ENCODE measurements around the gene LILRA1.
"Not testable (repeated sequence)": the region's sequence is repeated elsewhere in the genome, so short reads cannot be mapped to it uniquely, and the experiment has no call there.

LILRA1 gene

GRCh38 chr19:54577334-54577733 lies 16.1 kb upstream of the LILRA1 start:
- DNase-seq (ENCODE audit: low read depth): no peak

GRCh38 chr19:54578268-54578667 lies 15.2 kb upstream of the LILRA1 start:
- DNase-seq (ENCODE audit: low read depth): not testable (repeated sequence)

GRCh38 chr19:54586397-54586796 lies 7.0 kb upstream of the LILRA1 start:
- DNase-seq (ENCODE audit: low read depth): no peak

GRCh38 chr19:54587026-54587425 lies 6.4 kb upstream of the LILRA1 start:
- no peak for DNase-seq (ENCODE audit: low read depth)

GRCh38 chr19:54593931-54594626 lies 647 bp downstream of the LILRA1 start:
- DNase-seq (ENCODE audit: low read depth): not testable (repeated sequence)

- DNase-seq (ENCODE audit: low read depth): no peak
Measured at GRCh38 chr19:54594737-54595136, 1.3 kb downstream of the LILRA1 start.

- DNase-seq (ENCODE audit: low read depth): not testable (repeated sequence)
Measured at GRCh38 chr19:54595680-54596436, 2.4 kb downstream of the LILRA1 start.

- DNase-seq (ENCODE audit: low read depth): no peak
Measured at GRCh38 chr19:54600212-54600611, 6.8 kb downstream of the LILRA1 start.

- DNase-seq (ENCODE audit: low read depth): no peak
Measured at GRCh38 chr19:54606230-54606629, 12.8 kb downstream of the LILRA1 start.

- no peak for DNase-seq (ENCODE audit: low read depth)
Measured at GRCh38 chr19:54606891-54607784, 13.7 kb downstream of the LILRA1 start.

- DNase-seq (ENCODE audit: low read depth): no peak
Measured at GRCh38 chr19:54607785-54608150, 14.3 kb downstream of the LILRA1 start.

GRCh38 chr19:54608205-54608604 lies 14.8 kb downstream of the LILRA1 start:
- no peak for DNase-seq (ENCODE audit: low read depth)

- DNase-seq (ENCODE audit: low read depth): no peak
Measured at GRCh38 chr19:54608792-54609191, 15.4 kb downstream of the LILRA1 start.

GRCh38 chr19:54609356-54609791 lies 15.9 kb downstream of the LILRA1 start:
- DNase-seq (ENCODE audit: low read depth): no peak

- no peak for DNase-seq (ENCODE audit: low read depth)
Measured at GRCh38 chr19:54612428-54612827, 19.0 kb downstream of the LILRA1 start.

- no peak for DNase-seq (ENCODE audit: low read depth)
Measured at GRCh38 chr19:54614726-54615125, 21.3 kb downstream of the LILRA1 start.

- no peak for DNase-seq (ENCODE audit: low read depth)
Measured at GRCh38 chr19:54616057-54616456, 22.6 kb downstream of the LILRA1 start.

- no peak for DNase-seq (ENCODE audit: low read depth)
Measured at GRCh38 chr19:54616821-54617560, 23.6 kb downstream of the LILRA1 start.

GRCh38 chr19:54620464-54620863 lies 27.0 kb downstream of the LILRA1 start:
- DNase-seq (ENCODE audit: low read depth): no peak

- DNase-seq (ENCODE audit: low read depth): no peak
Measured at GRCh38 chr19:54622431-54622830, 29.0 kb downstream of the LILRA1 start.

GRCh38 chr19:54624234-54624633 lies 30.8 kb downstream of the LILRA1 start:
- not testable (repeated sequence) for DNase-seq (ENCODE audit: low read depth)

All from activated T-cell treated with anti-CD3 and anti-CD28 coated beads for 1 hour (primary cell).